Osteocyte (in vitro differentiated cells): ENCODE measurements around the gene PTPRR. TPM values are rescaled to one million over a fixed set of nuclear protein-coding genes. Genes with fewer than 3 reads are reported as not detected.

ENCODE experiments used
- DNase-seq: peaks from one replicate; pipeline ENCODE4 v3.0.0; 2021; ENCODE audit warnings: mixed read lengths; ENCODE audit not compliant: unreplicated experiment; ENCODE audit errors: extremely low spot score
- H3K27ac Mint-ChIP-seq: one replicate; pipeline ENCODE4 v1.8.0; 2021; ENCODE audit warnings: mild to moderate bottlenecking, mixed read lengths; ENCODE audit not compliant: unreplicated experiment
- H3K27me3 Mint-ChIP-seq: one replicate; pipeline ENCODE4 v1.8.0; 2021; ENCODE audit warnings: mixed read lengths; ENCODE audit not compliant: unreplicated experiment
- H3K36me3 Mint-ChIP-seq: one replicate; pipeline ENCODE4 v1.8.0; 2021; ENCODE audit warnings: mixed read lengths; ENCODE audit not compliant: unreplicated experiment
- H3K4me1 Mint-ChIP-seq: one replicate; pipeline ENCODE4 v1.8.0; 2021; ENCODE audit warnings: mixed read lengths; ENCODE audit not compliant: unreplicated experiment
- H3K4me3 Mint-ChIP-seq: one replicate; pipeline ENCODE4 v1.8.0; 2021; ENCODE audit warnings: mild to moderate bottlenecking, moderate library complexity, mixed read lengths; ENCODE audit not compliant: unreplicated experiment
- H3K9me3 Mint-ChIP-seq: one replicate; pipeline ENCODE4 v1.8.0; 2021; ENCODE audit warnings: mixed read lengths; ENCODE audit not compliant: unreplicated experiment
- CTCF ChIP-seq: fragments of 200-600 bp; sonication (generic); IDR thresholded peaks from 2 replicates; pipeline ENCODE4 v1.5.0; 2021; ENCODE audit warnings: antibody characterized with exemption, mild to moderate bottlenecking, moderate library complexity
- total RNA-seq: library from RNA; stranded (reverse); gene quantifications from 2 replicates; pipeline ENCODE4 v1.2.1, GENCODE V29; 2021

PTPRR gene
- total RNA-seq, 1 donor from 2014 or later = 0.21 TPM

- Mint-ChIP-seq H3K36me3 (no peaks in the 10 kb centered on the region), H3K4me1 (peaks cover 4% of the 10 kb centered on the region), H3K4me3 (no peak overlapping the region), H3K9me3 (no peaks in the 10 kb centered on the region), H3K27me3 (peaks cover 3% of the 10 kb centered on the region), H3K27ac (no peak overlapping the region)
- DNase-seq = no peak
- TF ChIP-seq CTCF = no peak
Observed at GRCh38 chr12:70948976-70949336, 28.4 kb upstream of the PTPRR start.

GRCh38 chr12:70948236-70948975 is 27.9 kb upstream of the PTPRR start:
- Mint-ChIP-seq H3K4me3 (no peak overlapping the region), H3K27me3 (peaks cover 3% of the 10 kb centered on the region), H3K27ac (no peak overlapping the region), H3K9me3 (no peaks in the 10 kb centered on the region), H3K36me3 (no peaks in the 10 kb centered on the region), H3K4me1 (peaks cover 4% of the 10 kb centered on the region)
- TF ChIP-seq CTCF = no peak
- DNase-seq = no peak

GRCh38 chr12:70936203-70936813 is 15.8 kb upstream of the PTPRR start:
- Mint-ChIP-seq H3K4me1 (no peaks in the 10 kb centered on the region), H3K9me3 (no peaks in the 10 kb centered on the region), H3K27me3 (peaks cover 12% of the 10 kb centered on the region), H3K36me3 (no peaks in the 10 kb centered on the region), H3K27ac (no peak overlapping the region), H3K4me3 (no peak overlapping the region)
- TF ChIP-seq CTCF = no peak
- DNase-seq = no peak

- Mint-ChIP-seq H3K27me3 (peaks cover 12% of the 10 kb centered on the region), H3K4me1 (no peaks in the 10 kb centered on the region), H3K9me3 (no peaks in the 10 kb centered on the region), H3K27ac (no peak overlapping the region), H3K36me3 (no peaks in the 10 kb centered on the region), H3K4me3 (no peak overlapping the region)
- DNase-seq = no peak
- TF ChIP-seq CTCF = no peak
Observed at GRCh38 chr12:70933133-70933532, 12.6 kb upstream of the PTPRR start.

GRCh38 chr12:70929029-70929428 is 8.5 kb upstream of the PTPRR start:
- no peaks in the 10 kb centered on the region for H3K36me3 Mint-ChIP-seq

More at GRCh38 chr12:70929029-70929428, 8.5 kb upstream of the PTPRR start:
- H3K27me3 Mint-ChIP-seq = no peaks in the 10 kb centered on the region
- no peak for TF ChIP-seq CTCF
- no peaks in the 10 kb centered on the region for H3K4me1 Mint-ChIP-seq
- no peak for DNase-seq
- no peaks in the 10 kb centered on the region for H3K9me3 Mint-ChIP-seq
- no peak overlapping the region for H3K27ac Mint-ChIP-seq
- no peak overlapping the region for H3K4me3 Mint-ChIP-seq
